Type B pancreatic cell (in vitro differentiated cells): Measurements from ENCODE around the gene ADAMTSL1. TPM values are rescaled to one million over a fixed set of nuclear protein-coding genes. Genes with fewer than 3 reads are reported as not detected.

Experiments
- DNase-seq: peaks from one replicate; pipeline ENCODE4 v3.0.0; 2021; ENCODE audit warnings: mixed read lengths; ENCODE audit not compliant: unreplicated experiment; ENCODE audit errors: extremely low spot score
- H3K27ac Mint-ChIP-seq: 2 replicates; pipeline ENCODE4 v1.8.0; 2021; ENCODE audit warnings: mild to moderate bottlenecking, mixed read lengths
- H3K27me3 Mint-ChIP-seq: 2 replicates; pipeline ENCODE4 v1.8.0; 2021; ENCODE audit warnings: mixed read lengths
- H3K36me3 Mint-ChIP-seq: 2 replicates; pipeline ENCODE4 v1.8.0; 2021; ENCODE audit warnings: mixed read lengths
- H3K4me1 Mint-ChIP-seq: one replicate; pipeline ENCODE4 v1.8.0; 2021; ENCODE audit warnings: mixed read lengths; ENCODE audit not compliant: unreplicated experiment
- H3K4me3 Mint-ChIP-seq: 2 replicates; pipeline ENCODE4 v1.8.0; 2021; ENCODE audit warnings: mild to moderate bottlenecking, mixed read lengths
- H3K9me3 Mint-ChIP-seq: 2 replicates; pipeline ENCODE4 v1.8.0; 2021; ENCODE audit warnings: mixed read lengths
- CTCF ChIP-seq: fragments of 200-600 bp; sonication (generic); conservative IDR thresholded peaks from 2 replicates; pipeline ENCODE4 v1.5.0; 2021; ENCODE audit warnings: antibody characterized with exemption, mild to moderate bottlenecking
- total RNA-seq: library from RNA; stranded (reverse); gene quantifications from 2 replicates; pipeline ENCODE4 v1.2.1, GENCODE V29; 2021; ENCODE audit warnings: low replicate concordance

The ADAMTSL1 gene
- total RNA-seq, 1 donor from 2014 or later = 28.6 TPM

- no peaks in the 10 kb centered on the region for H3K9me3 Mint-ChIP-seq
- peaks cover 16% of the 10 kb centered on the region for H3K4me1 Mint-ChIP-seq
- no peaks in the 10 kb centered on the region for H3K27me3 Mint-ChIP-seq
- no peak overlapping the region for H3K4me3 Mint-ChIP-seq
- TF ChIP-seq CTCF = no peak
- DNase-seq = no peak
- no peak overlapping the region for H3K27ac Mint-ChIP-seq
- no peaks in the 10 kb centered on the region for H3K36me3 Mint-ChIP-seq
These were observed 26.8 kb upstream of the ADAMTSL1 start for GRCh38 chr9:18447131-18447530.

- Mint-ChIP-seq H3K27ac (no peak overlapping the region), H3K27me3 (no peaks in the 10 kb centered on the region), H3K4me1 (peaks cover 16% of the 10 kb centered on the region), H3K36me3 (no peaks in the 10 kb centered on the region), H3K4me3 (no peak overlapping the region), H3K9me3 (no peaks in the 10 kb centered on the region)
- no peak for TF ChIP-seq CTCF
- DNase-seq = no peak
These were observed 26.4 kb upstream of the ADAMTSL1 start for GRCh38 chr9:18447541-18447940.

- no peak overlapping the region for H3K27ac Mint-ChIP-seq
- no peak overlapping the region for H3K4me3 Mint-ChIP-seq
- H3K36me3 Mint-ChIP-seq = no peaks in the 10 kb centered on the region
- H3K27me3 Mint-ChIP-seq = no peaks in the 10 kb centered on the region
- DNase-seq = no peak
- TF ChIP-seq CTCF = no peak
- H3K4me1 Mint-ChIP-seq = peaks cover 13% of the 10 kb centered on the region
- no peaks in the 10 kb centered on the region for H3K9me3 Mint-ChIP-seq
These were observed 25.9 kb upstream of the ADAMTSL1 start for GRCh38 chr9:18448101-18448500.

- no peak overlapping the region for H3K27ac Mint-ChIP-seq
- DNase-seq = no peak
- H3K4me3 Mint-ChIP-seq = no peak overlapping the region
- H3K9me3 Mint-ChIP-seq = no peaks in the 10 kb centered on the region
- no peaks in the 10 kb centered on the region for H3K27me3 Mint-ChIP-seq
- H3K4me1 Mint-ChIP-seq = peaks cover 4% of the 10 kb centered on the region
- no peak for TF ChIP-seq CTCF
- H3K36me3 Mint-ChIP-seq = no peaks in the 10 kb centered on the region
These were observed 22.5 kb upstream of the ADAMTSL1 start for GRCh38 chr9:18451406-18451805.

GRCh38 chr9:18452276-18452675 is 21.7 kb upstream of the ADAMTSL1 start:
- peaks cover 1% of the 10 kb centered on the region for H3K4me1 Mint-ChIP-seq
- no peaks in the 10 kb centered on the region for H3K27me3 Mint-ChIP-seq
- no peak overlapping the region for H3K27ac Mint-ChIP-seq
- no peak for TF ChIP-seq CTCF
- no peaks in the 10 kb centered on the region for H3K9me3 Mint-ChIP-seq
- no peaks in the 10 kb centered on the region for H3K36me3 Mint-ChIP-seq
- no peak overlapping the region for H3K4me3 Mint-ChIP-seq
- no peak for DNase-seq

GRCh38 chr9:18456624-18457237 is 17.2 kb upstream of the ADAMTSL1 start:
- no peak for TF ChIP-seq CTCF
- no peaks in the 10 kb centered on the region for H3K36me3 Mint-ChIP-seq
- H3K9me3 Mint-ChIP-seq = no peaks in the 10 kb centered on the region
- no peak overlapping the region for H3K4me3 Mint-ChIP-seq
- DNase-seq = no peak
- no peaks in the 10 kb centered on the region for H3K27me3 Mint-ChIP-seq
- H3K27ac Mint-ChIP-seq = no peak overlapping the region
- H3K4me1 Mint-ChIP-seq = peaks cover 3% of the 10 kb centered on the region
